SK-N-SH (cell line): Measurements from ENCODE around the gene PCDHGC5. TPM values are rescaled to one million over a fixed set of nuclear protein-coding genes. Genes with fewer than 3 reads are reported as not detected.

Experiments
- CTCF ChIA-PET: fragments of 300-600, 350-600 bp; formaldehyde crosslinking; extraction: SDS; loops from one replicate; lab custom pipeline; 2021; lab: Yijun Ruan, JAX
- POLR2A ChIA-PET: fragments of 350-600 bp; sonication (Branson Sonifier 250); formaldehyde crosslinking; extraction: SDS; loops from one replicate; lab custom pipeline; 2020; ENCODE audit warnings: antibody characterized with exemption, inconsistent platforms; lab: Yijun Ruan, JAX
- DNase-seq: peaks from one replicate; pipeline ENCODE4 v3.0.0; 2012
- H2AFZ ChIP-seq: fragments of 200-600 bp; sonication (generic); 2 replicates; pipeline ENCODE4 v1.8.1; 2016; ENCODE audit warnings: antibody characterized with exemption, mild to moderate bottlenecking, low read depth
- H3F3A ChIP-seq: fragments of 200-600 bp; sonication (generic); replicated peaks from 2 replicates; pipeline ENCODE3; 2016; ENCODE audit warnings: antibody characterized with exemption, mild to moderate bottlenecking; ENCODE audit not compliant: insufficient read depth
- H3K27ac ChIP-seq, 2 experiments: fragments of 200-500 bp in 1 of 2; fragments of 200-600 bp in 1 of 2; sonication (Bioruptor generic) in 1 of 2; sonication (generic), shearing (Covaris generic) in 1 of 2; 2 replicates each; pipeline versions ENCODE4 v1.5.1 to v1.6.1; 2014 to 2016; ENCODE audit warnings: low read depth in 2 of 2, inconsistent platforms in 1 of 2, low read length in 1 of 2, mild to moderate bottlenecking in 1 of 2, mixed read lengths in 1 of 2
- H3K27me3 ChIP-seq: fragments of 200-600 bp; sonication (generic), shearing (Covaris generic); 2 replicates; pipeline ENCODE4 v1.6.1; 2016; ENCODE audit warnings: mixed run types; ENCODE audit not compliant: insufficient read depth
- H3K36me3 ChIP-seq, 2 experiments: fragments of 200-500 bp in 1 of 2; fragments of 200-600 bp in 1 of 2; sonication (Bioruptor generic) in 1 of 2; sonication (generic) in 1 of 2; replicated peaks in 1 of 2; 2 replicates each; pipeline versions ENCODE3 to v1.5.1; 2014 to 2016; ENCODE audit warnings: low read length in 1 of 2, mild to moderate bottlenecking in 1 of 2; ENCODE audit not compliant: insufficient read depth in 2 of 2, control insufficient read depth in 1 of 2
- H3K4me1 ChIP-seq, 2 experiments: fragments of 200-500 bp in 1 of 2; fragments of 200-600 bp in 1 of 2; sonication (Bioruptor generic) in 1 of 2; sonication (generic), shearing (Covaris generic) in 1 of 2; 2 replicates each; pipeline versions ENCODE4 v1.5.1 to v1.6.1; 2014 to 2016; ENCODE audit warnings: low read depth in 1 of 2, low read length in 1 of 2, mixed run types in 1 of 2; ENCODE audit not compliant: insufficient read depth in 2 of 2, control insufficient read depth in 1 of 2
- H3K4me2 ChIP-seq: fragments of 200-600 bp; sonication (generic), shearing (Covaris generic); 2 replicates; pipeline ENCODE4 v1.6.1; 2017; ENCODE audit warnings: mixed run types
- H3K4me3 ChIP-seq, 2 experiments: fragments of 200-500 bp in 1 of 2; fragments of 200-600 bp in 1 of 2; sonication (Bioruptor generic) in 1 of 2; sonication (generic), shearing (Covaris generic) in 1 of 2; 2 replicates each; pipeline versions ENCODE4 v1.5.1 to v1.8.1; 2014 to 2016; ENCODE audit warnings: low read depth in 2 of 2, inconsistent platforms in 1 of 2, low read length in 1 of 2, mild to moderate bottlenecking in 1 of 2, mixed read lengths in 1 of 2, moderate library complexity in 1 of 2
- H3K79me2 ChIP-seq: fragments of 200-600 bp; sonication (generic); 2 replicates; pipeline ENCODE4 v1.8.1; 2017; ENCODE audit warnings: mild to moderate bottlenecking; ENCODE audit not compliant: insufficient read depth
- H3K9ac ChIP-seq: fragments of 200-600 bp; sonication (generic); 2 replicates; pipeline ENCODE4 v1.6.1; 2017; ENCODE audit warnings: mixed run types
- H3K9me2 ChIP-seq: fragments of 200-600 bp; sonication (generic); 2 replicates; pipeline ENCODE4 v1.6.1; 2017; ENCODE audit warnings: mixed run types
- H3K9me3 ChIP-seq: fragments of 200-600 bp; sonication (generic); 2 replicates; pipeline ENCODE4 v1.6.1; 2017; ENCODE audit warnings: mixed run types, mild to moderate bottlenecking, moderate library complexity
- H4K20me1 ChIP-seq: fragments of 200-600 bp; sonication (generic); 2 replicates; pipeline ENCODE4 v1.6.1; 2017; ENCODE audit warnings: mild to moderate bottlenecking, mixed run types; ENCODE audit not compliant: insufficient read depth
- ELF1 ChIP-seq: IDR thresholded peaks from 2 replicates; pipeline ENCODE4 v1.4.0; 2012
- FOXJ3 ChIP-seq: sonication (generic); formaldehyde crosslinking; IDR thresholded peaks from 2 replicates; pipeline ENCODE4 v1.5.1; 2020; ENCODE audit warnings: mild to moderate bottlenecking, missing genetic modification reagents
- FOXM1 ChIP-seq: IDR thresholded peaks from 2 replicates; pipeline ENCODE4 v1.4.0; 2012; ENCODE audit warnings: low read depth, mild to moderate bottlenecking
- GABPA ChIP-seq: IDR thresholded peaks from 2 replicates; pipeline ENCODE4 v1.4.0; 2012; ENCODE audit warnings: low read depth, mild to moderate bottlenecking
- MEF2A ChIP-seq: IDR thresholded peaks from 2 replicates; pipeline ENCODE4 v1.4.0; 2012; ENCODE audit warnings: low read depth, borderline replicate concordance
- NRF1 ChIP-seq: IDR thresholded peaks from 2 replicates; pipeline ENCODE4 v1.6.1; 2012; ENCODE audit warnings: low read depth, mild to moderate bottlenecking, low read length
- POLR2AphosphoS5 ChIP-seq: IDR thresholded peaks from 2 replicates; pipeline ENCODE4 v1.6.1; 2012; ENCODE audit warnings: low read depth, low read length
- RFX5 ChIP-seq: IDR thresholded peaks from 2 replicates; pipeline ENCODE4 v1.6.1; 2012; ENCODE audit warnings: mild to moderate bottlenecking, improper control_type of control experiment, low read length
- TAF1 ChIP-seq: IDR thresholded peaks from 2 replicates; pipeline ENCODE4 v1.6.1; 2012; ENCODE audit warnings: low read depth, mild to moderate bottlenecking, low read length, moderate library complexity, borderline replicate concordance
- YY1 ChIP-seq: IDR thresholded peaks from 2 replicates; pipeline ENCODE4 v1.4.0; 2012; ENCODE audit warnings: low read depth, mild to moderate bottlenecking
- WGBS: methylation state at CpG from one replicate; pipeline ENCODE4 v1.1.6; 2017; ENCODE audit warnings: low lambda C conversion rate; 5-methylcytosine and 5-hydroxymethylcytosine counted together
- polyA plus RNA-seq, 3 experiments: library from polyadenylated mRNA; depleted of rRNA; stranded (reverse); fragments of >200 nt; gene quantifications; 2 replicates each; pipeline ENCODE4 v1.2.3, GENCODE V29; 2012
- TF ChIP-seq, protein P1 (sequence below): fragments of 150-350 bp; IDR thresholded peaks from 2 replicates; pipeline ENCODE4 v1.6.1; 2017; ENCODE audit warnings: antibody characterized with exemption, low read length, low read depth, borderline replicate concordance

Gene PCDHGC5
- polyA plus RNA-seq, 1 of the 3 experiments (the other 2 are of a cell fraction) = 2.0 TPM

DNA sequence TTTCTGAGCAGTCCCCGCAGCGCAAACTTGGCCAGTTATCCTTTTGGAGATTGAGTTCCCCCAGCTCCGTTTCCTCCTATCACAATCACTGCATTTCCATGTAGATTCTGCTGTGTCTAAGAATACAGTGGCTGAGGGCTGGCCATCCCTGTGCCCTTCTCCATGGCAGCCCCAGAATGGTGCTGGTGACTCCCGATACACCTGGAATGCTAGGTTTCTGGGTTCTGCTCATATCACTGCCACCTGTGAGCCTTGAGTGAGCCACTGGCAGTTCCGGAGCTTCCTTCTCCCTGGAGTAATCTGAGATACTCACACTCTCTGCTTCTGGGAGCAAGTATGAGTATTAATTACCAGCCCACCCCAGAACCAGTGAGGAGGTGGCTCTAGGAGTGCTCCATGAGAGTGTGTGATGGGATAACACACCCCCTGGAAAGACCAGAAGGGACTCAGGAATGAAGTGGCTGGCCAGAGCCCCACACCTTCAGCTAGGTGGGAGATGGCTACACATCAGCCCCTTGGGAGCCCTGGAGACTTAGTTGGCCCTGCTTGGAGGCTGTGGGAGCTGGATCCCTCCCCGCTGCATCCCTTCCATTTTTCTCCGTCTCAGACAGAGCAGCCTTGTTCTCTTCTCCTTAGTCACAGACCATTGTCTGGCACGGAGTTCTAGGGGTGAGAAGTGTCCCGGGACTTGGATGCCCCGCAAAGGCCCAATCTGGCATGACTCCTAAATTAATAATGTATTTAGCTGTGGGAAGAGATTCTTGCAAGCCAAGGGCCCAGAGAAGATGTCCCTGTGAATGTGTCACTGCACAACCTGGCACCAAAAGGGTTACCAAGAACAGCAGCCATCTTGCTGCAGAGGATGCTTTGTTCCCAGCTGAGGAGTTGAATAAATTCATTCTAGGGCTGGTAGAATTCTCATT, 4.9 kb downstream of the PCDHGC5 start:
- no peak overlapping the region for H3K4me3 ChIP-seq
- no peak overlapping the region for H2AFZ ChIP-seq
- H3K9me2 ChIP-seq = no peaks in the 10 kb centered on the region
- H3K27me3 ChIP-seq = no peaks in the 10 kb centered on the region
- H3F3A ChIP-seq = peaks cover 5% of the 10 kb centered on the region
- no peaks in the 10 kb centered on the region for H3K9me3 ChIP-seq
- peak overlapping the region in 1 of 2 experiments; percentile 74; a peak in 3 of 4 replicates for H3K27ac ChIP-seq
- WGBS = 68% methylated on average over 10 of the region's 10 CpGs
- peak overlapping the region; percentile 57 for H3K4me2 ChIP-seq
- peaks cover 20% of the 10 kb centered on the region; the same call in 1 of the 2 replicates for H4K20me1 ChIP-seq
- H3K4me1 ChIP-seq = peaks cover 7 to 47% of the 10 kb centered on the region in 2 experiments; a peak in 3 of 4 replicates
- H3K9ac ChIP-seq = peak overlapping the region; percentile 39; the same call in 1 of the 2 replicates
- ChIA-PET POLR2A (no interaction called here), CTCF (interaction anchor here (1.0 to 2.3 kb wide), 4 partner anchors 15 to 31 kb away, joined by 3 to 11 read pairs (median 4); no protein-coding TSS in a partner anchor)
- peaks cover 60% of the 10 kb centered on the region for H3K79me2 ChIP-seq
- no peak for TF ChIP-seq NRF1
- TF ChIP-seq, protein P1, sequence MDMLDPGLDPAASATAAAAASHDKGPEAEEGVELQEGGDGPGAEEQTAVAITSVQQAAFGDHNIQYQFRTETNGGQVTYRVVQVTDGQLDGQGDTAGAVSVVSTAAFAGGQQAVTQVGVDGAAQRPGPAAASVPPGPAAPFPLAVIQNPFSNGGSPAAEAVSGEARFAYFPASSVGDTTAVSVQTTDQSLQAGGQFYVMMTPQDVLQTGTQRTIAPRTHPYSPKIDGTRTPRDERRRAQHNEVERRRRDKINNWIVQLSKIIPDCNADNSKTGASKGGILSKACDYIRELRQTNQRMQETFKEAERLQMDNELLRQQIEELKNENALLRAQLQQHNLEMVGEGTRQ = no peak
- peak; percentile 46; the same call in 1 of the 2 replicates for TF ChIP-seq YY1
- no peak for TF ChIP-seq FOXM1
- no peak for TF ChIP-seq GABPA
- TF ChIP-seq TAF1 = no peak
- TF ChIP-seq POLR2AphosphoS5 = no peak
- peaks cover 12 to 36% of the 10 kb centered on the region in 2 experiments for H3K36me3 ChIP-seq
- DNase-seq = no peak

DNA sequence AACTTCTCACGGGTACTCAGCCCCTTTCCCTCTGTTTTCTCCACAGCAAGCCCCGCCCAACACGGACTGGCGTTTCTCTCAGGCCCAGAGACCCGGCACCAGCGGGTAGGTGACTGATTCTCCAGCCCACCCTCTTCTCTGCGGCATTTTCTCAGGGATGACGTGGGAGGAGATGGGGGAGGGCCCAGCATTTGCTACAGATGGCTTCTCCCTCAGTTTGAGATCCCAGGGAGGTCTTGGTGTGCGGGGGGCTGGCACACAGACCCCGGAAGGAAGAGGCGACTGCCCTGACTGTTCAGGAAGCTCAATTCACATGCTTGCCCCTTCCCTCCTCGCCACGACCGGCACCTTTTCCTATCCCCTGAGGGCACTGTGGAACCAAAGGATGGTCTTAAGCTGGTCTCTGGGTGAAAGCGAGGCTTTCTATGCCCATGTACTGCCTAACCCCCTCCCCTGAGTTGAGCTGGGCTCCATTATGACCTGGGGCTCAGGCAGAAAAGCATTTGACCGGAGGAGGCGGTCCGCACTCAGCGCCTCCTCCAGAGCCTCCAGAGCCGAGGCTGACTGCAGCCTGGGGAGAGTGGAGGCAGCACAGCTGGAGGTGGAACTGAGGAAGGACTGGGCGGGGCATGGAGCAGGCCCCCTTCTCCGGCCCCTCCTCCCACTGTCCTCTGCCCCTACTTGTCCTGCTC, 6.0 kb downstream of the PCDHGC5 start:
- Histone ChIP-seq H3K4me3 (no peak overlapping the region), H3K27ac (peak overlapping the region in 1 of 2 experiments; percentile 74; a peak in 3 of 4 replicates)
- TF ChIP-seq MEF2A (no peak), RFX5 (no peak), FOXJ3 (no peak), ELF1 (no peak)
- TF ChIP-seq, all 33 proteins: peak for 0
- no peaks in the 10 kb centered on the region for H3K9me2 ChIP-seq
- H3K9ac ChIP-seq = 0 out of 2 replicates have a peak overlapping the region, but pooled peaks have one; percentile 15
- H3K4me2 ChIP-seq = peak overlapping the region; percentile 57; the same call in 1 of the 2 replicates
- DNase-seq = no peak
- H3K4me1 ChIP-seq = peaks cover 2 to 39% of the 10 kb centered on the region in 2 experiments; a peak in 3 of 4 replicates
- H3K79me2 ChIP-seq = peaks cover 50% of the 10 kb centered on the region
- WGBS = 88% methylated on average over 17 of the region's 22 CpGs
- no peaks in the 10 kb centered on the region for H3K27me3 ChIP-seq
- peaks cover 2% of the 10 kb centered on the region for H3F3A ChIP-seq
- H3K36me3 ChIP-seq = peaks cover 22 to 30% of the 10 kb centered on the region in 2 experiments
- ChIA-PET CTCF (interaction anchor here (1.0 kb wide), 1 partner anchor 18 kb away, joined by 3 read pairs; no protein-coding TSS in a partner anchor), POLR2A (no interaction called here)
- H2AFZ ChIP-seq = no peak overlapping the region
- H4K20me1 ChIP-seq = peaks cover 9% of the 10 kb centered on the region; the same call in 1 of the 2 replicates
- no peaks in the 10 kb centered on the region for H3K9me3 ChIP-seq
